PC-9 (cell line): ENCODE results near the gene ARHGEF6.

Source experiments
- EZH2 ChIP-seq: fragments of 200-600 bp; sonication (generic); IDR thresholded peaks from 2 replicates; pipeline ENCODE4 v1.8.0; 2017; ENCODE audit warnings: antibody characterized with exemption, low read depth
- TF ChIP-seq, protein P1 (sequence below): fragments of 200-600 bp; sonication (generic); conservative IDR thresholded peaks from 2 replicates; pipeline ENCODE4 v1.6.1; 2017; ENCODE audit warnings: mixed run types, antibody characterized with exemption, mild to moderate bottlenecking, moderate library complexity

DNA sequence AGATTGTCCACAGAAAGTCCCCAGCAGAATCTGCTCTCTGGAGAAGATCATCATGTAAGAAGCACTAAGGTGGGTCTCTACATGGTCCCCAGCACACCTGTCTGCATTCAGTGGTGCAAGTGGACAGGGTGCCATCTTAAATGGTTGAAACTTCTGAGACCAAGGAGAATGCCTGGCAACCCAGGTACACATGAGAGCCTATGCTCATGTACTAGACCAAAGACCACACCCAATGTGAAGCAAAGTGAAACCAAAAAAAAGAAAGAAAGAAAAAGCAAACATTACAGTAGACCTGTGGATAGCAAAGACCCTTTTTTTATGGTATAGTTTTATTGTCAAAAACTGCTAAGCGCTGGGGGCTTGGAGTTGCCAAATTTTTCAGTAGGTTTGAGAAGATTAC is 117.8 kb downstream of the ARHGEF6 start:
- TF ChIP-seq, protein P1, sequence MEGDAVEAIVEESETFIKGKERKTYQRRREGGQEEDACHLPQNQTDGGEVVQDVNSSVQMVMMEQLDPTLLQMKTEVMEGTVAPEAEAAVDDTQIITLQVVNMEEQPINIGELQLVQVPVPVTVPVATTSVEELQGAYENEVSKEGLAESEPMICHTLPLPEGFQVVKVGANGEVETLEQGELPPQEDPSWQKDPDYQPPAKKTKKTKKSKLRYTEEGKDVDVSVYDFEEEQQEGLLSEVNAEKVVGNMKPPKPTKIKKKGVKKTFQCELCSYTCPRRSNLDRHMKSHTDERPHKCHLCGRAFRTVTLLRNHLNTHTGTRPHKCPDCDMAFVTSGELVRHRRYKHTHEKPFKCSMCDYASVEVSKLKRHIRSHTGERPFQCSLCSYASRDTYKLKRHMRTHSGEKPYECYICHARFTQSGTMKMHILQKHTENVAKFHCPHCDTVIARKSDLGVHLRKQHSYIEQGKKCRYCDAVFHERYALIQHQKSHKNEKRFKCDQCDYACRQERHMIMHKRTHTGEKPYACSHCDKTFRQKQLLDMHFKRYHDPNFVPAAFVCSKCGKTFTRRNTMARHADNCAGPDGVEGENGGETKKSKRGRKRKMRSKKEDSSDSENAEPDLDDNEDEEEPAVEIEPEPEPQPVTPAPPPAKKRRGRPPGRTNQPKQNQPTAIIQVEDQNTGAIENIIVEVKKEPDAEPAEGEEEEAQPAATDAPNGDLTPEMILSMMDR = no peak
- TF ChIP-seq EZH2 = no peak
